ENCODE measurements around the gene GLRX. TPM values are rescaled to one million over a fixed set of nuclear protein-coding genes. Genes with fewer than 3 reads are reported as not detected.

The GLRX gene
- total RNA-seq, 2 experiments from 2014 or later: 21.0 to 31.5 TPM

DNA sequence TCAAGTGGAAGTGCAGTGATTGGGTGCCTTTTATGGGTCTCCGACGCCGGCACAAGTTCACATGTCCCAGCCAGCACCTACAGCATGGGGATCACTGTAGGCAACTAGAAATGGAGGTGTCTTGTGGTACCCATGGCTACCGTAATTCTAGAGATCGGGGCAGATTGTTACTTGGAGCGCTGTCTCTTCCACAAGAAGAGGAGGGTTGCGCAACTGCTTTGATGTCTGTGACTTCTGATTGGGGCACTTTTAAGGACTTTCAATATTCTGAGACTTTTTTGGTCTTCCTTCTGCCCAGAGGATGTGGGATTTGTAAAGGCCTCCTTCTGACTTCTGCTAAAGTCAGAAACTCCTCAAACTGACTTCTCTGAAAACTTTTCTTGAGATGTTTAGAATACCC, 41.9 kb downstream of the GLRX start:
- ATAC-seq (no peak), DNase-seq (no peak)
- Mint-ChIP-seq H3K4me3 (no peak overlapping the region), H3K36me3 (ENCODE audit: low read depth) (no peaks in the 10 kb centered on the region), H3K27me3 (no peaks in the 10 kb centered on the region), H3K4me1 (peaks cover 5% of the 10 kb centered on the region), H3K9me3 (ENCODE audit: low read depth) (no peaks in the 10 kb centered on the region), H3K27ac (no peak overlapping the region)
- ChIA-PET POLR2A (interaction anchor here (1.0 to 1.1 kb wide), 2 partner anchors 26 to 67 kb away, joined by 3 to 4 read pairs; no protein-coding TSS in a partner anchor), CTCF (interaction anchor here (0.6 to 7.2 kb wide), 46 partner anchors 9 to 560 kb away, joined by 3 to 142 read pairs (median 8); partner anchors contain the start of genes GLRX, RFESD and RHOBTB3)
- intact Hi-C loops (cut with DNase I, micrococcal nuclease): loop anchor here in 1 of 2 experiments (2.0 kb wide), 1 partner anchor 556 kb away; no protein-coding TSS in a partner anchor

DNA sequence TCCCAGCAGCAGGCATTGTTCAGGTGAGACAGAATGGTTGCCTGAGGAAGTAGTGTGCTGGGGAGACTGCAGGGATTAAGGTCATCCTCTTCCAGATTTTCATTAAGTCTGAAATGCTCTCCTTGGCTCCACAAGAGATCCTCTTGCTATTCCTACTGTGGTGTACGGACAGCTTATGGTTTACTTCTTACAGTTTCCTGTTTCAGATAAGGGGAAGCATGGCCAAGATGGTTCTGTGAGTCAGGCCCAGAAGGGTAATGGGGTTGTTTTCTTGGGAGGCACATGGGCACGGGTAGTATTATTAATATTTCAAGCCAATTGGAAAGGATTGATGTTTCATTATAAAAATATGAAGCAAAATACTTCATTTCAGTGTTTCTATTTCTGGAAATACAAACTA, 42.9 kb downstream of the GLRX start:
- POLR2A ChIA-PET: no interaction called here
- intact Hi-C loops (cut with DNase I, micrococcal nuclease): loop anchor here in 1 of 2 experiments (2.0 kb wide), 1 partner anchor 557 kb away; no protein-coding TSS in a partner anchor

DNA sequence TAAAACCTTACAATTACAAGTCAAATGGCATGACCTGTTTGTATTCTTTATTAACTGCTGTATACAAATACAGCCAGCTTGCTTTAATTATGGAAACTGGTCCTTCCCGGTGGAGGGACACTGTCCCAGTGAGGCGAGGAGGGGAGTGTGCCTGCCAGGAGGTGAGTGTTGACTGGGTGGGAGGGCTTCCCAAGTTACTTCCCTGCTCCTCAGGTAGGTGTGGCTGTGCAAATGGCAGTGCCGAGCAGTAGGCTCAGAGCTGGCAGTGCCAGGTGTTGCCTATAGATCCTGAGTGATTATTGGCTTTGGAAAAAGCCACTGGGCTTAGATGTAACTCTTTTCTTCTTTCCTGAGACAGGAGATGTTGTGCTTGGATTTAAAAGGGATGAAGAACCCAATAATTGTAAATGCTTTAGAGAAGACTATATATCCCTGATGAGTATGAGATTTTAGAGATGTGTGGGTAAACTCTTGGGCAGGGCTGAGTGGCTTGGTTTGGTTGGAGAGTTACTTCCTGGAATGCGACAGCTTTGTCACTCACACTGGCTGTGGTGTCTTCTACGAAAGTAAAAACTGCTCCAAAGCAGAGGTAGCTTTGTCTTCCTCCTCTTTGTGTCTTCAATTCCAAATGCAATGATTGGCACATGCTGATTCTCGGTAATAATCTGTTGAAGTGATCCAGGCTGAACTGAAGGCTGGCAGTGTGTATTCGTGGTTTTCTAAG, 43.7 kb downstream of the GLRX start:
- DNase-seq (no peak), ATAC-seq (no peak)
- ChIA-PET POLR2A (interaction anchor here (0.6 kb wide), 1 partner anchor 404 kb away, joined by 3 read pairs; no protein-coding TSS in a partner anchor), CTCF (interaction anchor here (0.6 to 2.1 kb wide), 6 partner anchors 55 to 135 kb away, joined by 3 to 23 read pairs (median 4); no protein-coding TSS in a partner anchor)
- Mint-ChIP-seq H3K4me3 (no peak overlapping the region), H3K36me3 (ENCODE audit: low read depth) (no peaks in the 10 kb centered on the region), H3K27ac (no peak overlapping the region), H3K27me3 (no peaks in the 10 kb centered on the region), H3K9me3 (ENCODE audit: low read depth) (no peaks in the 10 kb centered on the region), H3K4me1 (peaks cover 5% of the 10 kb centered on the region)
- intact Hi-C loops (cut with DNase I, micrococcal nuclease): no loop called here

More for the DNA sequence above, 42.9 kb downstream of the GLRX start:
- H3K4me3 Mint-ChIP-seq: no peak overlapping the region
- DNase-seq (no peak), ATAC-seq (no peak)
- no peaks in the 10 kb centered on the region for H3K36me3 Mint-ChIP-seq (ENCODE audit: low read depth)
- H3K9me3 Mint-ChIP-seq (ENCODE audit: low read depth): no peaks in the 10 kb centered on the region
- CTCF ChIA-PET: interaction anchor here (1.1 to 2.1 kb wide), 4 partner anchors 56 to 115 kb away, joined by 3 to 23 read pairs (median 5); no protein-coding TSS in a partner anchor
- peaks cover 5% of the 10 kb centered on the region for H3K4me1 Mint-ChIP-seq
- no peaks in the 10 kb centered on the region for H3K27me3 Mint-ChIP-seq
- no peak overlapping the region for H3K27ac Mint-ChIP-seq

DNA sequence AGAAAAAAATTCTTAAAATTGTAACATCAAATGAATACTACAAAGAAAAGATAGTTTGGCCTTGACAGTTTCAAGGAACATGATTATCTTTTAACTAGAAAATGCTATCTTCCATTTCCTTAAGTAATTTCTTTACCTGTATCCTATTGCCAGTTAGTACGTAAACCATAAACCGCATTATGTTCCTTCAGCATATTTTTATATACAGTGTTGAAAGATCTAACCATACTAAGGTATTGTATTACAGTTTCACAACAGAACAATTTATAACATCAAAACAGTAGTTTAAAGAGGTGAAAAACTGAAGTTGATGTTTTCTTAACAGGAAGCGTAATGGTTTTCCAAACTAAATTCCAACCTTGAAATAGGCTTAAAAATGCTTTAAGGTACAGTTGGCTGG, 45.1 kb downstream of the GLRX start:
- CTCF ChIA-PET: interaction anchor here (0.6 to 2.3 kb wide), 6 partner anchors 69 to 158 kb away, joined by 3 to 9 read pairs (median 4); no protein-coding TSS in a partner anchor
- Mint-ChIP-seq H3K4me3 (no peak overlapping the region), H3K27me3 (no peaks in the 10 kb centered on the region), H3K27ac (no peak overlapping the region), H3K9me3 (ENCODE audit: low read depth) (no peaks in the 10 kb centered on the region), H3K4me1 (peaks cover 5% of the 10 kb centered on the region), H3K36me3 (ENCODE audit: low read depth) (no peaks in the 10 kb centered on the region)
- POLR2A ChIA-PET: interaction anchor here (0.7 kb wide), 1 partner anchor 874 kb away, joined by 6 read pairs; no protein-coding TSS in a partner anchor
- ATAC-seq (no peak), DNase-seq (no peak)
- intact Hi-C loops (cut with DNase I, micrococcal nuclease): no loop called here

DNA sequence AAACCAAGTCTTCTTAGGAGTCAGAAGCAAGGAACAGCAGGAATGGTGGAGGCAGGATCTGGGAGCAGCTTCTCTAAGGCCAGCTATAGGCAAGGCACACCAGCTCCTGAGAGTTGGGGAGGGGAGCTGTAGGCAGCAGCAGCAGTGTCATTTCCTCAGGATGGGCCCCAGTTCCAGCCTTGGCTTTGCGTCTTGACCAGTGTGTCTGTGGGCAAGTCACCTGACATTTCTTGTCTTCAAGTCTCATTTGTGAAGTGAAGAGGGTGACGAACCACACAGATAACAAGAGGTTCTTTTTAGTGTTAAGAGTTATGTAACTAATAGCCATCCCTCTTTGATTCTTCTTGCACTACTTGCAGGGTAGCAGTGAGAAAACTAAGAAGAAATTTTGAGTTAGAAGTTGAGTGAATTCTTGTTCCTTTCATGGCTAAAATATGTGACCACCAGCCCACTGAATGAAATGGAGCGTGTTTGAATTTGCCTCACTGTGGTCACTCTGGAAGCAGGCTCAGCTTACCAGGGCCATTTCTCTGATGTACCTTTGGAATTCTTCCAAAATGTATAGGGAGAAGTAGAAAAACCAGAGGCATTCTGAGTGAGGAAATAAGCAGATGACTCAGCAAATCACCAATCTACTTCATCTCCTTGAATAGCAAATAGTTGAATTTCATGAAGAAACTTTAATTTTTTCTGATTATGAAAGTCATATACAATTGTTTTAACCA, 49.0 kb downstream of the GLRX start:
- ATAC-seq (no peak), DNase-seq (no peak)
- ChIA-PET POLR2A (no interaction called here), CTCF (interaction anchor here (6.5 kb wide), 1 partner anchor 8 kb away, joined by 68 read pairs; no protein-coding TSS in a partner anchor)
- intact Hi-C loops (cut with DNase I, micrococcal nuclease): no loop called here
- Mint-ChIP-seq H3K4me1 (no peaks in the 10 kb centered on the region), H3K27me3 (no peaks in the 10 kb centered on the region), H3K36me3 (ENCODE audit: low read depth) (no peaks in the 10 kb centered on the region), H3K9me3 (ENCODE audit: low read depth) (no peaks in the 10 kb centered on the region), H3K4me3 (no peak overlapping the region), H3K27ac (no peak overlapping the region)

DNA sequence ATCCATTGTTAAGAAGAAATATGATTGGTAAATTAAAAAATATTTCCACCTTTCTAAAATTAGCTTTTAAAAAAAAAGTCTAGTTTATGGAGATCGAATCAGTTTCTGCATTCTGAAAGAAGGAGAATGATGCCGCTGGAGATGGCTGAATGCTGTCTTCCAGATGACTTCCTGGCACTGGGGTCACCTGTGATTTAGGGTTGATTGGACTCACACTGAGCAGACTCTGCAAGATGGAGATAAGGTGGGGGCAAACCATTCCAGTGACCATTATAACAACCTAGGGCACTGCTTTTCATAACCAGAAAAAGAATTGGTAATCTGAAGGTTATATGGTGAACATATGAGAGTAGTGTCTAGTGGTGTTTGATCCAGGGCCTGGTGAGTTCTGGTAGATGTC, 50.6 kb downstream of the GLRX start:
- Mint-ChIP-seq H3K9me3 (ENCODE audit: low read depth) (no peaks in the 10 kb centered on the region), H3K27me3 (no peaks in the 10 kb centered on the region), H3K27ac (no peak overlapping the region), H3K36me3 (ENCODE audit: low read depth) (no peaks in the 10 kb centered on the region), H3K4me3 (no peak overlapping the region), H3K4me1 (no peaks in the 10 kb centered on the region)
- POLR2A ChIA-PET: no interaction called here
- CTCF ChIA-PET: interaction anchor here (0.7 to 6.5 kb wide), 3 partner anchors 10 to 108 kb away, joined by 3 to 68 read pairs (median 3); no protein-coding TSS in a partner anchor
- DNase-seq: no peak
- ATAC-seq: no peak
- intact Hi-C loops (cut with DNase I, micrococcal nuclease): no loop called here

DNA sequence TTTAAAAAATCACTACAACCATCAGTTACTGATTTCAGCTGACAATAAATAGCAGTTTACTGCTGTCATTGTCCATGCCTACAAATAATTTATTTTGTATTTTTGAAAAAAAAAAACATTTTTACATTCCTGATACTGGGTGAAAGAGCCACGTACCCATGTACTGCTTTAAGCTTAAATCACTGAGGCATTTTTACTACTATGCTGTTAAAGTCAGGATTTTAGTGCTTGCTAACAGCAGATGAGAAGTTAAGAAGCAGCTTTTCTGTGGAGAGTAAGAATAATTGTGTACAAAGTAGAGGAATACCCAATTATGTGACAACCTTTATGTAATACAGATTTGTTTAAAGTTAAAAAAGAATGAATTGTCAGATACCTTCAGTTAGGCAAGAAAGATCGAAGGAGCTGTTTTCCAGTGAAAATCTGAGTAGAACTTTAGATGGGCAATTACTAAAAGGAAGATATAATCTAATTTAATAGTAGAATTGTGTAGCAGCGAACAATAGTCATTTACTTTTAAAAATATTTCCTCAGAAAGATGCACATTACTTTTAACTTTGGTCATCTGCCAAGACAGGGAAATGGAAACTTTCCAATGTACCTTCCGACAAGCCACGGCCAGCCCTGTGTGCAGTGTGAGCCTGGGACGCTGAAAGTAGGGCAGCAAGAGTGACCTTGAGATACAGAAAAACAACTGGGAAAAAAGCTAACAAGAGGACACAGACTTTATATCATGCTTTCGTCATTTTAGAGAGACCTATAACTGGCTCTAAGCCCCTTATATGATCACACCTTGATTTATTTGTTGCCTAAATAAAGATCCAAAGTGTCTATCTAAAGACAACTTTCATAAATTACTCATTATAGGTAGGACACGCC, 51.5 kb downstream of the GLRX start:
- ChIA-PET POLR2A (no interaction called here), CTCF (interaction anchor here (0.7 to 6.5 kb wide), 4 partner anchors 9 to 107 kb away, joined by 3 to 68 read pairs (median 4); no protein-coding TSS in a partner anchor)
- H3K36me3 Mint-ChIP-seq (ENCODE audit: low read depth): no peaks in the 10 kb centered on the region
- DNase-seq (no peak), ATAC-seq (no peak)
- no peaks in the 10 kb centered on the region for H3K27me3 Mint-ChIP-seq
- no peak overlapping the region for H3K27ac Mint-ChIP-seq
- H3K4me3 Mint-ChIP-seq: no peak overlapping the region
- no peaks in the 10 kb centered on the region for H3K4me1 Mint-ChIP-seq
- intact Hi-C loops (cut with DNase I, micrococcal nuclease): no loop called here
- no peaks in the 10 kb centered on the region for H3K9me3 Mint-ChIP-seq (ENCODE audit: low read depth)

DNA sequence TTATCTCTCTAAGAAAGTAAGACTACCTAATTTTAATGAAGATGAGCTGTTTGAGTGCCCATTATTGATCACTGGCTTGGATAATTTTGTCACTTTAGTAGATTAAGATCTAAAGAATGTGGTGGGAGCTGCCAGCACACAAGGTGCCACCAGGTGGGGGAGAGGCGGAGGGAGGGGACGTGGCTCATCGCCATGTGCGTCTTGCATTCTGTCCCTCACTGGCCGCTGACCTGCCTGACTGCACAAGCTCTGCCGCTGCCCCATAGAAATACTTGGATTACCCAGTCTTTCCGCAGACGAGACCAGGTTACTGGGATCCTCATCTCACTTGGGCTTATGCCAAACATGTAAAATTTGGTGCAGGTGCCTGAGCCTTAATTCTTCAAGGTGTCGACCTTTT, 53.8 kb downstream of the GLRX start:
- ATAC-seq (no peak), DNase-seq (no peak)
- Mint-ChIP-seq H3K4me1 (no peaks in the 10 kb centered on the region), H3K36me3 (ENCODE audit: low read depth) (no peaks in the 10 kb centered on the region), H3K9me3 (ENCODE audit: low read depth) (no peaks in the 10 kb centered on the region), H3K4me3 (no peak overlapping the region), H3K27ac (no peak overlapping the region), H3K27me3 (no peaks in the 10 kb centered on the region)
- intact Hi-C loops (cut with DNase I, micrococcal nuclease): no loop called here
- CTCF ChIA-PET: interaction anchor here (1.1 to 6.5 kb wide), 4 partner anchors 8 to 80 kb away, joined by 3 to 68 read pairs (median 4); no protein-coding TSS in a partner anchor
- POLR2A ChIA-PET: no interaction called here

DNA sequence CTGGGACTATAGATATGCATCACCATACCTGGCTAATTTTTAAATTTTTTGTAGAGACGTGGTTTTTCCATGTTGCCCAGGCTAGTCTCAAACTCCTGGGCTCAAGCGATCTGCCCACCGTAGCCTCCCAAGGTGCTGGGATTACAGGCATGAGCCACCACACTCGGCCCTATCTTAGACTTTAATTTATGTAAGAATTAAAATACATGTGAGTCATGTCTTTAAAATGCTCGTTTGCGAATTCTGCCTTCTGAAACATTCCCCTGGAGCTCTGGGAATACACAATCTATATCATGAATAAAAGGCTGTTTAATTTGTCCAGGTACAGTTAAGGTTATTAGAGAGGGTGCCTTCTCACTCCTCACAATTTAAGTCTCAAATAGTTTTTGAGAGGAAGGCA, 58.6 kb downstream of the GLRX start:
- Mint-ChIP-seq H3K27me3 (no peaks in the 10 kb centered on the region), H3K36me3 (ENCODE audit: low read depth) (no peaks in the 10 kb centered on the region), H3K9me3 (ENCODE audit: low read depth) (no peaks in the 10 kb centered on the region), H3K4me1 (peaks cover 27% of the 10 kb centered on the region), H3K4me3 (no peak overlapping the region), H3K27ac (no peak overlapping the region)
- ChIA-PET CTCF (interaction anchor here (0.6 to 2.4 kb wide), 3 partner anchors 17 to 26 kb away, joined by 3 to 11 read pairs (median 4); no protein-coding TSS in a partner anchor), POLR2A (no interaction called here)
- ATAC-seq: no peak
- no peak for DNase-seq
- intact Hi-C loops (cut with DNase I, micrococcal nuclease): loop anchor here (5.0 kb wide), 1 partner anchor 102 kb away; no protein-coding TSS in a partner anchor
